Stimulated activated naive B cell treated with anti-CD40 and anti-IgM and Interleukin-4, amounts not matched to agents 10 μg/mL and 1 μg/mL and 100 μg/mL, for 72 hours (primary cell): ENCODE measurements around the gene OR6S1.
A peak's percentile ranks its signal among the peaks of the same experiment; 100 is the strongest.
"Not testable (repeated sequence)": the region's sequence is repeated elsewhere in the genome, so short reads cannot be mapped to it uniquely, and the experiment has no call there.

Experiments
- ATAC-seq, 2 donors: fragments of 150-1000 bp; cut with Tn5 transposase; replicated peaks; 2 replicates each; pipeline ENCODE4 v1.10.0; 2021; ENCODE audit warnings: moderate library complexity in 1 of 2
- DNase-seq: peaks from one replicate; pipeline ENCODE4 v3.0.0; 2021
- H3K27ac Mint-ChIP-seq: one replicate; pipeline ENCODE4 v1.8.0; 2022; ENCODE audit warnings: mild to moderate bottlenecking, mixed read lengths
- H3K27me3 Mint-ChIP-seq, 2 donors: one replicate each; pipeline ENCODE4 v1.8.0; 2022; ENCODE audit warnings: mixed read lengths in 2 of 2
- H3K36me3 Mint-ChIP-seq, 2 donors: one replicate each; pipeline ENCODE4 v1.8.0; 2022; ENCODE audit warnings: mixed read lengths in 2 of 2, mild to moderate bottlenecking in 1 of 2
- H3K4me1 Mint-ChIP-seq, 2 donors: one replicate each; pipeline ENCODE4 v1.8.0; 2022; ENCODE audit warnings: mixed read lengths in 2 of 2, mild to moderate bottlenecking in 1 of 2
- H3K4me3 Mint-ChIP-seq, 2 donors: one replicate each; pipeline ENCODE4 v1.8.0; 2022; ENCODE audit warnings: mild to moderate bottlenecking in 2 of 2, mixed read lengths in 2 of 2, moderate library complexity in 1 of 2
- H3K9me3 Mint-ChIP-seq, 2 donors: one replicate each; pipeline ENCODE4 v1.8.0; 2022; ENCODE audit warnings: mixed read lengths in 2 of 2, mild to moderate bottlenecking in 1 of 2

OR6S1 gene

GRCh38 chr14:20681348-20682126 is 40.0 kb upstream of the OR6S1 start:
- Mint-ChIP-seq H3K36me3 (no peaks in the 10 kb centered on the region), H3K4me1 (peaks cover 0 to 27% of the 10 kb centered on the region in 2 donors), H3K27ac (no peak overlapping the region), H3K4me3 (no peak overlapping the region), H3K9me3 (no peaks in the 10 kb centered on the region), H3K27me3 (peaks cover 6% of the 10 kb centered on the region in 2 donors)
- peak; percentile 83 for DNase-seq
- ATAC-seq: peak; percentile 31 to 43

GRCh38 chr14:20680843-20681347 is 39.4 kb upstream of the OR6S1 start:
- Mint-ChIP-seq H3K27ac (no peak overlapping the region), H3K9me3 (no peaks in the 10 kb centered on the region), H3K36me3 (no peaks in the 10 kb centered on the region), H3K4me3 (no peak overlapping the region), H3K27me3 (peaks cover 6% of the 10 kb centered on the region in 2 donors), H3K4me1 (peaks cover 1 to 25% of the 10 kb centered on the region in 2 donors)
- ATAC-seq (peak in 1 of 2 donors; percentile 50), DNase-seq (no peak)

DNA sequence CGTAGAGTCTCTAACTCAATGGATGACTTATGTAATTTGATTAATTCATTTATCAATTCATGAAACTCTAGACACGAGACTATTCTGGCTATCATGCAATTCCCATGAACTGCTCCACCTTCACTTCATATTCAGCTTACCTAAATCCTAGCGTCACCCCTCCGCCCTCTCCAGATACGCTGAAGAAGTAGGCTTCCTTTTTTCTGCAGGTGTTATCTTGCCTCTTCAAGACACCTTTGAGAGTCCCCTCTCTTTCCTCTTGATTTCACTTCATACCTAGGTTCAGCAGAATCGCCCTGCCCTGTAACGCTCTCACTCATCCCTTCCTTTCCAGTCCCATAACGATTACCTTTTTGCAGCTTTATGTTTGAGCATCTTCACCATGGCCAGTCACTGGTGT is 38.9 kb upstream of the OR6S1 start:
- H3K27ac Mint-ChIP-seq: no peak overlapping the region
- no peak for DNase-seq
- ATAC-seq: no peak
- H3K9me3 Mint-ChIP-seq: no peaks in the 10 kb centered on the region
- peaks cover 6% of the 10 kb centered on the region in 2 donors for H3K27me3 Mint-ChIP-seq
- no peaks in the 10 kb centered on the region for H3K36me3 Mint-ChIP-seq
- H3K4me3 Mint-ChIP-seq: peak overlapping the region in 1 of 2 donors; percentile 5
- peaks cover 6 to 27% of the 10 kb centered on the region in 2 donors for H3K4me1 Mint-ChIP-seq

DNA sequence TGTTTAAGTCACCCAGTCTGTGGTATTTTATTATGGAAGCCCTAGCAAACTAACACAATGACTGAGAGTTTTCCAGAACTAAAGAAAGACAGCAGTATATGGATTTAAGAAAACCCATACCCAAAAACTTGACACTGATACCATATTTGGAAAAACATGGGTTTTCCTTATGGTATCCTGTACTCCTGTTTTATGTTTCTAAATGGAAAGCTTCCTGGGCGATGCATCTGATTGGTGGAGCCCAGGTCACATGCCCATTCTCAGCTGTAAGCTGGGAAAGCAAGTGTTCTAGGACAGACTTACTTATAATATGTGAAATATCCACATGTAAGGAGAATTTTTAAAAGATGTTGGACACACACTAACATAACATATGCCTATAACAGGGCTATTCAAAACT is 38.4 kb upstream of the OR6S1 start:
- ATAC-seq (no peak), DNase-seq (no peak)
- H3K27ac Mint-ChIP-seq: no peak overlapping the region
- H3K36me3 Mint-ChIP-seq: no peaks in the 10 kb centered on the region
- H3K9me3 Mint-ChIP-seq: no peaks in the 10 kb centered on the region
- no peak overlapping the region for H3K4me3 Mint-ChIP-seq
- H3K4me1 Mint-ChIP-seq: peaks cover 6 to 25% of the 10 kb centered on the region in 2 donors
- peaks cover 6% of the 10 kb centered on the region in 2 donors for H3K27me3 Mint-ChIP-seq

DNA sequence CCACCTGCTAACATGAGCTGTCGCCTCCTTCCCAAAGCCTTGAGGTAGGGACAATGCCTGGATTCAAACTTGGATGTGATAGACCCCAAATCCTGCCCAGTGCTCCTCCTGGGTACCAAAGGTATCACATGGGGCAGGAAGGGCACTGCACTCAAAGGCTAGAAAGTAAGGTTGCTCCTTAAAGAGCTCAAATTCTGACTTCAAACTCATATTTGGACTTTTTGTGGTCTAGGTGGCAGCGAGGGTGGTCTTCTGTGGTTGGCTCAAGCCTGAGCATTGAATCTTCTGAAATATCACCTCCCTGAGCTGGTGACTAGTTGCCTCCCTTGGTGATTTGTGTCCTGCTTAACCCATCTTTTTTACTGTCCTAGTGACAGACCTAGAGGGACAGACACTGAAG is 34.6 kb upstream of the OR6S1 start:
- Mint-ChIP-seq H3K27ac (no peak overlapping the region), H3K36me3 (no peaks in the 10 kb centered on the region), H3K27me3 (peaks cover 6% of the 10 kb centered on the region in 2 donors), H3K9me3 (no peaks in the 10 kb centered on the region), H3K4me3 (no peak overlapping the region), H3K4me1 (peaks cover 17 to 24% of the 10 kb centered on the region in 2 donors)
- DNase-seq (no peak), ATAC-seq (no peak)

GRCh38 chr14:20675669-20676068 is 34.2 kb upstream of the OR6S1 start:
- no peak for DNase-seq
- H3K4me3 Mint-ChIP-seq: no peak overlapping the region
- H3K4me1 Mint-ChIP-seq: peaks cover 17 to 20% of the 10 kb centered on the region in 2 donors
- H3K27me3 Mint-ChIP-seq: peaks cover 4% of the 10 kb centered on the region in 2 donors
- no peak overlapping the region for H3K27ac Mint-ChIP-seq
- no peaks in the 10 kb centered on the region for H3K36me3 Mint-ChIP-seq
- no peaks in the 10 kb centered on the region for H3K9me3 Mint-ChIP-seq
- peak; percentile 62 to 81 for ATAC-seq

GRCh38 chr14:20671597-20672283 is 30.2 kb upstream of the OR6S1 start:
- no peak overlapping the region for H3K4me3 Mint-ChIP-seq
- H3K27me3 Mint-ChIP-seq: no peaks in the 10 kb centered on the region
- H3K36me3 Mint-ChIP-seq: no peaks in the 10 kb centered on the region
- peak overlapping the region; percentile 84 for H3K27ac Mint-ChIP-seq
- no peak for DNase-seq
- peaks cover 2 to 5% of the 10 kb centered on the region in 2 donors for H3K9me3 Mint-ChIP-seq
- H3K4me1 Mint-ChIP-seq: peaks cover 28 to 40% of the 10 kb centered on the region in 2 donors
- ATAC-seq: peak; percentile 73 to 75

DNA sequence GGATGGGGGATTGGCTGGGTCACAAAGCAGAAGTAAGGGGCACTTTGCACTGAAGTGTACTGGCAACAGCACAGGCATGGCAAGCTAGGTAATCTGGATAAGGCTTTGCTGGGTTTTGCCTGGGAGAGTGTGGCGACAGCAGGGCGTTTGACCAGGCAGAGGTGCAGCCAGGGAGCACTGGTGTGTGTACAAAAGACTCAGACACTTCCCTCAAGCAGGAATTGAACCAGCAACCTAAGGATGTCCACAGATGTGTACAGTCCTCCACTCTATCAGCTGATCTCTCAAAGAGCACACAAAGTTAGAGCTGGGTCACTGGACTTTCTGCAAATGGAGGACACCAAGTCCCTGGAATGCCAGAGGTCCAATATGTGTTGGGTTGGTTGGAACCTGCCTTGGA is 27.5 kb upstream of the OR6S1 start:
- no peak for DNase-seq

DNA sequence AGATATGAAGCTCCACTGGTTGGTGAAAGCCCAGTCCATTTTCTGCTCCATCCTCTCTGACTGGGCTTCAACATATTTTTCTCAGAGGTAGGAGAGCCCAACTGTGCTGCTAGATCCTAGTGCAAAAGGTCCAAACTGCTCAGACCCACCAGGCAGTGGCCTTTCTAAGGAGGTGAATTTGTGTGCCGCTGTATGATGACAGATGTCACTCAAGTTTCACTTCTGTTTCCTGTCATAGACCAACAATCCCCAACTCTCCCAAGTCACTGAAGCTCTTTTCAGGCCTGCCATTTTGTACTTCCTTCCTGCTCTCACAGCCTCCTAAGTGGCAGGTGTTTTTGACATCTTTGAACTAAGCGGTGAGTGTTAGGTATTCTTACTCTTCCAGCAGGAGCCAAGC is 26.5 kb upstream of the OR6S1 start:
- Mint-ChIP-seq H3K4me3 (peak overlapping the region in 1 of 2 donors; percentile 67), H3K36me3 (peaks cover 0 to 4% of the 10 kb centered on the region in 2 donors), H3K4me1 (peaks cover 47 to 61% of the 10 kb centered on the region in 2 donors), H3K27me3 (no peaks in the 10 kb centered on the region), H3K9me3 (peaks cover 2 to 5% of the 10 kb centered on the region in 2 donors), H3K27ac (peak overlapping the region; percentile 82)
- peak; percentile 59 for DNase-seq
- ATAC-seq: peak; percentile 83 to 85

More for the DNA sequence above, 27.5 kb upstream of the OR6S1 start:
- ATAC-seq: no peak
- peaks cover 0 to 4% of the 10 kb centered on the region in 2 donors for H3K36me3 Mint-ChIP-seq
- no peaks in the 10 kb centered on the region for H3K27me3 Mint-ChIP-seq
- H3K27ac Mint-ChIP-seq: peak overlapping the region; percentile 82
- H3K9me3 Mint-ChIP-seq: peaks cover 2 to 5% of the 10 kb centered on the region in 2 donors
- peaks cover 39 to 51% of the 10 kb centered on the region in 2 donors for H3K4me1 Mint-ChIP-seq
- H3K4me3 Mint-ChIP-seq: no peak overlapping the region

- not testable (repeated sequence) for DNase-seq, H3K27me3 Mint-ChIP-seq, ATAC-seq, H3K9me3 Mint-ChIP-seq, H3K36me3 Mint-ChIP-seq, H3K27ac Mint-ChIP-seq
- peak overlapping the region in 1 of 2 donors; percentile 25 for H3K4me3 Mint-ChIP-seq
- peaks cover 45 to 56% of the 10 kb centered on the region in 2 donors for H3K4me1 Mint-ChIP-seq
Measured at GRCh38 chr14:20666400-20666961, 25.0 kb upstream of the OR6S1 start.

DNA sequence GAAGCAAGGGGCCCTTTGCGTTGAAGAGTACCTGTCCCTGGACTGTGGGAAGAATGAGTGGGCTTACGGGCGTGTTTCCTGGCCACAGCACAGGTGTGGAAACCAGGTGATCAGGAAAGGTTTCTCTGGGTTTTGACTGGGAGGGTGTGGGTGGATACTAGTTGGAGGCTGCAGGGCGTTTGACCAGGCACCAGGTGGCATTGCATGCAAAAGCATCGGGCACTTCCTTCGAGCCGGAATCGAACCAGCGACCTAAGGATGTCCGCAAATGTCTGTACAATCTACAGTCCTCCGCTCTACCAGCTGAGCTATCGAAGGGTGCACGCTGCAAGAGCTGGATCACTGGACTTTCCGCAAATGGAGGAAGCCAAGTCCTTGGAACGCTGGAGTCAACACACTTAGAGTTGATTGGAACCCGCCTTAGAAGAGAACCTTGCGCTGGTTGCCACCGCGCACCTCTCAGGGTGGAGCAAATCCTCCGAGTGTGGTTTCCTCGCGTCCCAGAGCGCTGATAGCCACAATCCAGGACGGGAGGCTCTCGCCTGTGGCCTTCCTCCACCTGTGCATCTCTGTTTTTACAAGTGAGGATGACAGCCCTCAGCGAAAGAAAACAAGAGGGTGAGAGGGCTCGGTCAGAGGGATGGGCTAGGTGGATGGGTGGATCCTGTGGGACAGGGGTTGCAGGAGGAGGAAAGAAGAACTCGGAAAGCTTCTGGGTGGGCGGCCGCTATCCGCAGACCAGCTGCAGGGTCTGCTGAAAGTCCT is 21.7 kb upstream of the OR6S1 start:
- Mint-ChIP-seq H3K9me3 (peaks cover 0 to under 1% of the 10 kb centered on the region in 2 donors), H3K27ac (peak overlapping the region; percentile 90), H3K27me3 (peaks cover 12 to 13% of the 10 kb centered on the region in 2 donors), H3K4me1 (peaks cover 39 to 47% of the 10 kb centered on the region in 2 donors), H3K36me3 (peaks cover 0 to 4% of the 10 kb centered on the region in 2 donors), H3K4me3 (peak overlapping the region; percentile 88 to 89)
- ATAC-seq (peak; percentile 80 to 82), DNase-seq (peak; percentile 80)

DNA sequence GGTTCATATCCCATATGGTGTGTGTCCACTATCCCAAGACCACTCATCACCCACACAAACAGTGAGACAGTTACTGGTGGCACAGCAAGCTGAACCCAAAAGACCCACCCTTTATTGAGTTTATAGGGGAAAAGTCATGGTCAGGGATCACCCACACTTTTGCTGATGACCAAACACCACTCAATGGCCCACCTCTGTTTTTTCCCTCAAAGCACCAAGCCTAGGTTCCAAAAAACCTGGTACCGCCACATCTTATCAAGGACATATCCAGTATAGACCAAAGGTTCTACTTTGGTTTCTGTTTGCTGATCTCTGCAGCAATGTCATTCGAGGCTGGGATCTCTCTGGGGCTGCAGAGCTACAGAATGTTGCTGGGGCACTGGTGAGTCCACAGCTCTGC is 19.7 kb upstream of the OR6S1 start:
- no peak overlapping the region for H3K27ac Mint-ChIP-seq
- no peaks in the 10 kb centered on the region for H3K9me3 Mint-ChIP-seq
- H3K4me1 Mint-ChIP-seq: peaks cover 28 to 32% of the 10 kb centered on the region in 2 donors
- ATAC-seq (no peak), DNase-seq (no peak)
- no peak overlapping the region for H3K4me3 Mint-ChIP-seq
- peaks cover 29 to 31% of the 10 kb centered on the region in 2 donors for H3K27me3 Mint-ChIP-seq
- no peaks in the 10 kb centered on the region for H3K36me3 Mint-ChIP-seq

DNA sequence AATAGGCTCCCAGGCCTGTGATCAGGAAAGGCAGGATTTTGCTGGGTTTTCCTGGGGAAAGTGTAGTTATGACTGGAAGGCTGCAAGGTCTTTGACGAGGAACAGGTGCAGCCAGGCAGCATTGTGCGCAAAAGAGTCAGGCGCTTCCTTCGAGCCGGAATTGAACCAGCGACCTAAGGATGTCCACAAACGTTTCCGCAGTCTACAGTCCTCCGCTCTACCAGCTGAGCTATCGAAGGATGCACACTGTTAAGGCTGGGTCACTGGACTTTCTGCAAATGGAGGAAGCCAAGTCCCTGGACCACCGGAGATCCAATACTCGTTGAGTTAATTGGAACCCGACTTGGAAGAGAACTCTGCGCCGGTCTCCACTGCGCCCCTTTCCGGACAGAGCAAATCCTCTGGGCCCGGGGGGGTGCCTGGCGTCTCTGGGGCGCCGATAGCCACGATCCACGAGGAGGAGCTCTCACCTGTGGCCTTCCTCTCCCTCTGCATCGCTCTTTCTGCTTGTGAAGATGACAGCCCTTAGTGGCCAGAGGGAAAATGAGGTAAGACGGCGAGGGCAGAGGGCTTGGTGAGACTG is 18.4 kb upstream of the OR6S1 start:
- Mint-ChIP-seq H3K36me3 (no peaks in the 10 kb centered on the region), H3K4me1 (peaks cover 20 to 28% of the 10 kb centered on the region in 2 donors), H3K9me3 (no peaks in the 10 kb centered on the region), H3K27ac (no peak overlapping the region), H3K27me3 (peaks cover 42 to 44% of the 10 kb centered on the region in 2 donors), H3K4me3 (no peak overlapping the region)
- no peak for DNase-seq
- ATAC-seq: no peak
